Natural killer cell treated with Interleukin-12 subunit alpha and Interleukin-12 subunit beta and Interleukin-15 and Interleukin-18, amount 100 ng/mL, for 72 hours (primary cell): Measurements from ENCODE around the gene NFIA. TPM values are rescaled to one million over a fixed set of nuclear protein-coding genes. Genes with fewer than 3 reads are reported as not detected.

Experiments
- ATAC-seq, 2 donors: fragments of 150-1000 bp; cut with Tn5 transposase in 1 of 2; sonication (Bioruptor Pico), chemical (Tn5 transposase) in 1 of 2; 2 replicates each; pipeline ENCODE4 v1.10.0; 2021
- DNase-seq: peaks from one replicate; pipeline ENCODE4 v3.0.0; 2022; ENCODE audit warnings: low spot score
- H3K27ac Mint-ChIP-seq, 2 donors: 1 replicate in 1 of 2; 2 replicates in 1 of 2; pipeline ENCODE4 v1.8.0; 2022; ENCODE audit warnings: mixed read lengths in 2 of 2, mild to moderate bottlenecking in 1 of 2, moderate library complexity in 1 of 2
- H3K27me3 Mint-ChIP-seq, 2 donors: 1 replicate in 1 of 2; 2 replicates in 1 of 2; pipeline ENCODE4 v1.8.0; 2022; ENCODE audit warnings: mixed read lengths in 2 of 2
- H3K36me3 Mint-ChIP-seq: one replicate; pipeline ENCODE4 v1.8.0; 2022; ENCODE audit warnings: mixed read lengths
- H3K4me1 Mint-ChIP-seq, 2 donors: 1 replicate in 1 of 2; 2 replicates in 1 of 2; pipeline ENCODE4 v1.8.0; 2022; ENCODE audit warnings: low read depth in 2 of 2, mixed read lengths in 2 of 2, mild to moderate bottlenecking in 1 of 2
- H3K4me3 Mint-ChIP-seq: one replicate; pipeline ENCODE4 v1.8.0; 2022; ENCODE audit warnings: mixed read lengths
- H3K9me3 Mint-ChIP-seq: 2 replicates; pipeline ENCODE4 v1.8.0; 2022; ENCODE audit warnings: mixed read lengths
- total RNA-seq, 2 donors: library from RNA; stranded (reverse); gene quantifications; one replicate each; pipeline ENCODE4 v1.2.3, GENCODE V29; 2022

The NFIA gene
- total RNA-seq, 2 donors from 2014 or later, result 0.14 to 7.3 TPM

DNA sequence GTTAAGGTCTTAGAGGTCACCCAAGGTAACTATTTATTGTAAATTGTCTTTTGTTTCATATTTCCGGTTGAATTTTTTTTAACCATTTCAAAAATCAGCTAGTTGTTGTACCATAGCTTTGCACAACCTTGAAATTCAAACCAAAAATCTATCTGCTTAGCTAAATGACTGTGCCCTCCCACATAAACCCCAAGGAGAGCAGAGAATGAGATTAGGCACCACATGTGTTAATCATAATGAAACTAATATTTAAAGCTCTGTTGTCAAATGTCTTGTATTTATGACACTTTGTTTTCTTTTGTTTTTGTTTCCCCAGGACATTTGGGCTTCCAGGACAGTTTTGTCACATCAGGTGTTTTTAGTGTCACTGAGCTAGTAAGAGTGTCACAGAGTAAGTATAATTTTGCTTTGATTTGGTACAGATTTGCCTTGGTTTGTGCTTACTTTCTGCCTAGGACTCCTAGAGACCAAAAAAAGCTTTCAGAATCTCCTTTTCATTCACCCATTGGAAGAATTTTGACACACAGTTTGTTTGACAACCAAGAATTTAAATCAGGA lies 249.9 kb downstream of the NFIA start:
- ATAC-seq, result peak; percentile 86 to 94
- peak overlapping the region; percentile 56 to 76 for H3K27ac Mint-ChIP-seq

DNA sequence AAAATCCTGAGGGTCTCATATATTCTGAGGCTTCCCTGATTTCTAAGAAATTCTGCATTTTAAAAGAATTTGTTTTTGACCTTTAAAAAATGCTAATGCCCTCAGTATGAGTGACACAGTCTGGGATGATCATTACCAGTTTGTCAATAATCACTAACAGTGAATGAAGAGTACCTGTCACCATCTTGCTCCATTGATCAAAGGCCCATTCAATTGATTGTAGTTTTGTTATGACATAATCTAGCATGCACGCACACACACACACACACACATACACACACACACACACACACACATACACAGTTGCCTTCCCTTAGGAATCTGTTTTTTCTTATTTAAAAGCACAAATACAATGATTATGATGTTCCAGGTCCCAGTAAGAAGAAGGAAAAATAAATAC lies 250.4 kb downstream of the NFIA start:
- Mint-ChIP-seq H3K4me3 (peak overlapping the region; percentile 59), H3K36me3 (no peaks in the 10 kb centered on the region), H3K27me3 (peaks cover 9 to 19% of the 10 kb centered on the region in 2 donors), H3K9me3 (no peaks in the 10 kb centered on the region), H3K4me1 (peaks cover 11 to 20% of the 10 kb centered on the region in 2 donors), H3K27ac (peak overlapping the region; percentile 56 to 76)
- DNase-seq (no peak), ATAC-seq (no peak)

More for the DNA sequence above, 249.9 kb downstream of the NFIA start:
- Mint-ChIP-seq H3K27me3 (peaks cover 9 to 18% of the 10 kb centered on the region in 2 donors), H3K4me1 (peaks cover 7 to 15% of the 10 kb centered on the region in 2 donors), H3K4me3 (peak overlapping the region; percentile 59), H3K9me3 (no peaks in the 10 kb centered on the region), H3K36me3 (no peaks in the 10 kb centered on the region)
- DNase-seq, result no peak

DNA sequence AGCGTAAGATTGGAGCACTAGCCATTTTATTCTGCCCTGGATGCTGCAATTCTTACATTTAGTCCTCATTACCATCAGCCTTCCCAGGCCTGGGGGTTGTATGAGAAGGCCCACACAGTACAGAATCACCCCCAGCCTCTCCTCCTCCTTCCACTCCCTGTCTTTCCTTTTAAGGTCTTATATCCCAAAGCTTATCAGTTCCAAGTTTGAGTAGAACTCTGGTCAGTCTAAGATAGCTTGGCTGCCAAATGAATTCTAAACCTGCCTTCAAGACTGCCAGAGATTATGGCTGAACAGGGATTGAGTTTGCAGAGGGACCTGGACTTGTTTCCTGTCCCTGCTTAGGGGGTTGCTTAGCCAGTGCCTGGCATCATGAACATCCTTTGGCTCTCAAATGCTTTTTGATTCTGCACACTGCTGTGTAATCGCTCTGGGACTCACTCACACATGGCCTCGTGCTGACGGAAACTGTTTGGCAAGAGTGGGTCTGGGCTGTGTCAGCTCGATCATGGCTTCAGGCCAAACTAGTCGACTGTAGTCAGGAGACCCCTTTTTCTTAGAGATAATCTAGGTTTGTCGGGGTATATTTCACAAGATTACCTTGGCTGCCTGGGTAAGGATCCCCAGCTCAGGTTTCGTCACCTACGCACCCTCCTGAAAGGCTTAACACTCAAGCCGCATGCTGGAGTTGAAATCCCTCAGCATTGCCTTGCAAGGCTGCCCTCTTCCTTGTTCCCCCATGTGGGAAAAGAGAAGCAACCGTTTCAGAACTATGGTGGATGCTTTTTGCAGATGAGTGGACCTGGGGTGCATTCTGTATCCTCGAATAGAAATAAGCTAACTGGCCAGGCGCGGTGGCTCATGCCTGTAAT lies 252.6 kb downstream of the NFIA start:
- Mint-ChIP-seq H3K4me3 (no peak overlapping the region), H3K36me3 (no peaks in the 10 kb centered on the region), H3K27me3 (peaks cover 9 to 15% of the 10 kb centered on the region in 2 donors), H3K4me1 (peaks cover 23 to 28% of the 10 kb centered on the region in 2 donors), H3K9me3 (no peaks in the 10 kb centered on the region), H3K27ac (no peak overlapping the region)
- no peak for ATAC-seq
- DNase-seq, result no peak

DNA sequence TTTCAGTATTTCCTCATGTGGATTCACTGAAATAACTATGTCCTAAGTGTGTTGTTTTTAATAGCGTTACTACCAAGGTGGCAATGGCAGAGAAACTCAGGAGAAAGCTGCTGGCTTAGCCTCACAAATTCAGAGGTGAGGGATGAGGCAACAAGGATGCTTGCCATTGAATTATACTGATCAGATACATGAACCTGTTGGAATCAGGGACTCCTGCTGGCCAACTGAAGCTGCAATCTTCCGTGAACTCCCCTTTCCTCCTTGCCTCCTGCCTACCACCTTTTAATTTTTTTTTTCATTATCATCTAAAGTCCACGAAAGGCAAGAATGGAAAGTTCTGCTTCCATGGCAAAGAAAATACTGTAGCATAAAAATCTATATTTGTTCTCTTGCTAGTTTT lies 254.7 kb downstream of the NFIA start:
- Mint-ChIP-seq H3K27ac (peak overlapping the region in 1 of 2 donors; percentile 46), H3K9me3 (no peaks in the 10 kb centered on the region)
- no peak for ATAC-seq

DNA sequence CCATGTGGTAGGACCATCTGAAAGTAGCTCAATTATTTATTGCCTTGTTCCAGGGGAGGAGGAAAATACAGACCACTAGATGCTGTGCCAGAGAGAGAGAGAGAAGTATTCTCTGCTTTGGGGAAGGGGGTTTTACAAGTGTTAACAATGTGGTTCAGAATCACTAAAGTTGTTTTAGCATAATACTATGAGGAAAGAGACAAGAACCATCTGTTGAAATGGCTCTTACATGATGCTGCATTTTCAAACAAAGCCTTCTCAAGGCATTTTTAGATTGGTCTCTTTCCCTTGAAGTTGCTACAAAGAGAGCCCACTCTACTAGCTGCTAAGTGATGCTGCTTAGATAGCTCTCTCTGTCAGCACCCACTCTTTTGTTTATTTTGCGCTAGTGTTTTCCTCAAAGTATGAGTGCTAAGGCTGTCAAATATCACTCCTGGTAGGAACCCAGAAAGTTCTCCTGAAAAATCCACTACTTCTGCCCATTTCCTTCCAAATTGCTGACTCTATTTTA lies 255.1 kb downstream of the NFIA start:
- H3K27ac Mint-ChIP-seq, result peak overlapping the region; percentile 32 to 46
- ATAC-seq, result no peak
- peak overlapping the region; percentile 1 for H3K4me3 Mint-ChIP-seq
- H3K4me1 Mint-ChIP-seq, result peaks cover 18 to 20% of the 10 kb centered on the region in 2 donors
- H3K9me3 Mint-ChIP-seq, result no peaks in the 10 kb centered on the region
- no peak for DNase-seq
- peaks cover 9 to 10% of the 10 kb centered on the region in 2 donors for H3K27me3 Mint-ChIP-seq
- H3K36me3 Mint-ChIP-seq, result no peaks in the 10 kb centered on the region

More for the DNA sequence above, 254.7 kb downstream of the NFIA start:
- no peak overlapping the region for H3K4me3 Mint-ChIP-seq
- peaks cover 23 to 24% of the 10 kb centered on the region in 2 donors for H3K4me1 Mint-ChIP-seq
- peaks cover 7 to 9% of the 10 kb centered on the region in 2 donors for H3K27me3 Mint-ChIP-seq
- H3K36me3 Mint-ChIP-seq, result no peaks in the 10 kb centered on the region
- DNase-seq, result no peak

DNA sequence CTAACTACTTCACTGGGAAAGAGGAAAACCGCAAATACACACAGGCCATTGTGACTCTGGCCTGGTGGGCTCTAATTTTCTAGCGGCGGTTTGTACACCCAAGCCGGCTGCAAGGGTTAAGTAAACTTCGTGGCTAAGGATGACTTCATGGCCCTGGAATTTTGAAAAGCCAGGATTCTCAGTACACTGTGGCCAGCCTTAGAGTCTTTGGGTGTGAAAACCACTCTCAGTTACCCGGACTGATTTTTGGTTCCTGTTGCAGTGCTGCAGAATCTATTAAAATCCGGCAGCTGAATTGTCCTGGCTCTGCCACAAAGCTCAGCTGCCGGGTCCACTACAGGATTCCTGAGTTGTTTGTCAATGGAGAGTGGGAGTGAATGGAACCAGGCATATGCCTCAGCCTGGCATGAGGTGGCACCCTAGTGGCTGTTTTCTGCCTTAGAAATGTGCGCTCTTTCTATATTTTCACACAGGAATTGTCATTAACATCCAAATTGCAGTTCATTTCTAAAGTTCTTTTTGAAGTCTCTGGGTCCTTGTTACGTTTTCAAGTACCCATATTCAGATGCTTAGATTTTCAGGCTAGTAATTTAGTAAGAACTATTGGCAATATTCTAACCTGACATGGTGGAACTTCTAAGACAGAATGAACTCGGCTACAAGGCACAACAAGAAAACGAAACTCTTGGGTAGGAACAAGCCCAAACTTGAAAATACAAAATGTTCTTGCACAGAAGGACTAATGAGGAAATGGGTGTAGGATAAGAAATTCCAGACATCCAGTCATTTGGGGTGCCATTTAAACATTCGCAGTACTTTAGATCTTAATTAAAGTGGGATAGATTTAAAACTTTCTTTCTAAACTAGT lies 255.9 kb downstream of the NFIA start:
- Mint-ChIP-seq H3K27ac (peak overlapping the region; percentile 32 to 46), H3K27me3 (peaks cover 9 to 10% of the 10 kb centered on the region in 2 donors), H3K4me3 (peak overlapping the region; percentile 73), H3K36me3 (no peaks in the 10 kb centered on the region), H3K9me3 (no peaks in the 10 kb centered on the region), H3K4me1 (peaks cover 15 to 18% of the 10 kb centered on the region in 2 donors)
- DNase-seq, result no peak
- ATAC-seq, result peak in 1 of 2 donors; percentile 52

DNA sequence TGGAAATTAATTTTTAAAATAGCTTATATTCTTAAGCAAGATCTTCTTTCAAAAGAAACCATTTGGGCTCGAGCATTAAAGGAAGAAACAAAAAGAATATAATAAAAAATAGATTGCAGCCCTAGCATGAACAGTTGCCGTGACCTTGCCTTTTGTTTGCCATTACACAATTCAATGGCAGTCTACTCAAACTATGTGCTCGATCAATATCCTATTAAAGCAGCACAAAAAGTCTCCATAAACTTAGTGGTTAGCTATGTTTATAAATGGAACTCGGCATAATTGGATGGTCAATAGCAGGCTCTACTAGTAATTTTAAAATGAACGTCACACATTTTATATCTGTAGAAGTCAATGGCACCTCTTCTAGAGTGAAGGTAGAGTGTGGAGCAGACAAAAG lies 256.5 kb downstream of the NFIA start:
- Mint-ChIP-seq H3K4me3 (peak overlapping the region; percentile 73), H3K36me3 (no peaks in the 10 kb centered on the region)
- no peak for ATAC-seq

DNA sequence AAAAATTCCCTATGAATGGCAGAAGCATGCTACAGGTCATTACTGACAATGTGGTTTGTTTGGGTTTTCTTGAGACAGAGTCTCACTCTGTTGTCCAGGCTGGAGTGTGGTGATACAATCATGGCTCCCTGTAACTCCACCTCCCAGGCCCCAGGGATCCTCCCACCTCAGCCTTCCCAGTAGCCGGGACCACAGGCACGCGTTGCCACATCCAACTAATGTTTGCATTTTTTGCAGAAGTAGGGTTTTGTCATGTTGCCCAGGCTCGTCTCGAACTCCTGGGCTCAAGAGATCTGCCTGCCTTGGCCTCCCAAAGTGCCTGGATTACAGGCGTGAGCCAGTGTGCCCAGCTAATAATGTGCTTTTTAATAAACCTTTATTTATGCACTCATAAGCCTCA lies 259.1 kb downstream of the NFIA start:
- no peak for ATAC-seq
- Mint-ChIP-seq H3K9me3 (no peaks in the 10 kb centered on the region), H3K4me3 (no peak overlapping the region), H3K27me3 (peaks cover 12 to 16% of the 10 kb centered on the region in 2 donors), H3K36me3 (no peaks in the 10 kb centered on the region), H3K4me1 (peaks cover 15 to 18% of the 10 kb centered on the region in 2 donors), H3K27ac (no peak overlapping the region)
- DNase-seq, result no peak

More for the DNA sequence above, 256.5 kb downstream of the NFIA start:
- peaks cover 9 to 13% of the 10 kb centered on the region in 2 donors for H3K27me3 Mint-ChIP-seq
- H3K9me3 Mint-ChIP-seq, result no peaks in the 10 kb centered on the region
- DNase-seq, result no peak
- peaks cover 15 to 18% of the 10 kb centered on the region in 2 donors for H3K4me1 Mint-ChIP-seq
- no peak overlapping the region for H3K27ac Mint-ChIP-seq

DNA sequence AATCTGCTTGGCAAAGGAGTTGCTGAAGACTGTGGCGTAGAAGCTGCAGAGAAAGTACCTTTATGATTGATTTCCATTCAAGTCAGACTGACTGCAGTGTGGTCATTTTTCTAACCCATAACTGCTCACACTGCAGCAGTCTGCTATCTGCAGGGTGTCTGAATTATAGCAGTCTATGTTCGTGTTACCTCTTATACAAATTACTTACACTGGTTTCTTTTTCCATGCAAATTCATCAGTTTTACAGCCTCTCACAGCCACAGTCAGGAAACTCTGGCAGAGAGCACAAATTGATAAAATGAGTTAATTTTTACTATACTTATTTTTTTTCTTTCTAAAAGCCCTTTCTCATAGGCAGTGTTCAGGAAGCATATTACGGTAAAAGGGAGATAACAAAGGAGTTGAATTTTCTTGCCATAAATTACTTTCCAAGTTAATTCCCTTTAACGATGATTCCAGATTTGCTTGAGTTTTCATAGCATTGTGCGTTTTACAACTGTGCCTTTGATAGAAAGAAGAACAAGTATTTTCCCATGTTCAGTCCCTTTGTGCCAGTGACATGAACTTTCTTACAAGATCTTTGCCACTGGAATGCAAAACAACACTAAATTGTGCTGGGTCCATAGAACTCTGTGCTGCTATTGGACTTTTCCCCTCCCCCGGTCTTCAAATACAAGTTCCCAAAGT lies 261.5 kb downstream of the NFIA start:
- Mint-ChIP-seq H3K9me3 (no peaks in the 10 kb centered on the region), H3K27ac (no peak overlapping the region), H3K4me1 (peaks cover 0 to 6% of the 10 kb centered on the region in 2 donors), H3K27me3 (peaks cover 7 to 16% of the 10 kb centered on the region in 2 donors), H3K36me3 (peaks cover 4% of the 10 kb centered on the region), H3K4me3 (no peak overlapping the region)
- no peak for ATAC-seq
- no peak for DNase-seq

DNA sequence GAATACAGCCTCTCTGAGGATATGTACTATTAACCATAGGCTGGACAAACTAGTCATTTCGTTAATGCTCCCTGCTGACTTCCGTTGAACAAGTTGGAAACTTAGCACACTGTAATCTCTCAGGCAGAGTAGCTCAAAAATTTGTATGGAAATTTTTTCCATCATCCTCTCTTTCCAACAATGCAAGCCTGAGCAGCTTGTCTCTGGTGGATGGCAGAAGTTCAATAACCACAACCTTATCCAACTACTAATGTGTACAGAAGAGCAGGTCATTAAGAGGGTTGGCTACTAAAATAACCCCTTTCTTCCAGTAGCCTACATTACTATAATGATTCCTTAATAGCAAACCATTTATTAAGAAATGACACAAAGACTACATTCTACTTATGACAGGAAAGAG lies 262.3 kb downstream of the NFIA start:
- H3K9me3 Mint-ChIP-seq, result no peaks in the 10 kb centered on the region
- ATAC-seq (no peak), DNase-seq (no peak)
- H3K27ac Mint-ChIP-seq, result no peak overlapping the region
- H3K4me1 Mint-ChIP-seq, result peaks cover 0 to 3% of the 10 kb centered on the region in 2 donors
- H3K36me3 Mint-ChIP-seq, result peaks cover 4% of the 10 kb centered on the region
- no peak overlapping the region for H3K4me3 Mint-ChIP-seq
- H3K27me3 Mint-ChIP-seq, result peaks cover 7 to 16% of the 10 kb centered on the region in 2 donors

DNA sequence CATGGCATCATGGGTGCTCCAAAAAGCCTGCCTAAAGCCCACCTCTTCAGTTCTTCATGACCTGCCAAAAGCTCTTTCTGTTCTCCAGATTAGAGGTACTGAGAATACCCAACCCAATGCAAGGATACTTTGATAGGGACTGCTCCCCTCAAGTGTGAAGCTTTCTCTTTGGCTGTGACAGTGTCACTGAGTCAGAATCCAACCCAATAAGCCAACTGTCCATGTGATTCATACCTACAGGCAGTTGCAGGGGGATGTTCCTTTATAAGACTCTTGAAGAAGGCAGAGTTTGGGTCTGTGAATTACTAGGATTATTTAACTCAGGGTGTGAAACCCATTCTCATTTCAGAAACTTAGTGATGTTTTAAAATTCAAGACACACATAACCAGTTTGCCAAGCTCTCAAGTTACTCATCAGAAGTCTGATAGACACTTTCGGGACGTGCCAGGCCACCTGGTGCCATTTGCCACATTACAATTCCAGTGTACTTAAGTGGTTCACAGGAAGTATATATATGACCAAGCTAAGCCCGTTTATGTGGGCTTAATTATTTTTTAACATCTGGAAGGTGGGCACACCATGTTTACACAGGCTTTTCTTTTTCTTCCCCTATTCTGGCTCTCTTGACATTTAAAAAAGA lies 265.8 kb downstream of the NFIA start:
- no peak for DNase-seq
- peaks cover 4% of the 10 kb centered on the region for H3K36me3 Mint-ChIP-seq
- no peak overlapping the region for H3K27ac Mint-ChIP-seq
- no peak overlapping the region for H3K4me3 Mint-ChIP-seq
- no peaks in the 10 kb centered on the region for H3K9me3 Mint-ChIP-seq
- peak in 1 of 2 donors; percentile 82 for ATAC-seq
- H3K27me3 Mint-ChIP-seq, result peaks cover 7 to 15% of the 10 kb centered on the region in 2 donors
- peaks cover 5 to 6% of the 10 kb centered on the region in 2 donors for H3K4me1 Mint-ChIP-seq

DNA sequence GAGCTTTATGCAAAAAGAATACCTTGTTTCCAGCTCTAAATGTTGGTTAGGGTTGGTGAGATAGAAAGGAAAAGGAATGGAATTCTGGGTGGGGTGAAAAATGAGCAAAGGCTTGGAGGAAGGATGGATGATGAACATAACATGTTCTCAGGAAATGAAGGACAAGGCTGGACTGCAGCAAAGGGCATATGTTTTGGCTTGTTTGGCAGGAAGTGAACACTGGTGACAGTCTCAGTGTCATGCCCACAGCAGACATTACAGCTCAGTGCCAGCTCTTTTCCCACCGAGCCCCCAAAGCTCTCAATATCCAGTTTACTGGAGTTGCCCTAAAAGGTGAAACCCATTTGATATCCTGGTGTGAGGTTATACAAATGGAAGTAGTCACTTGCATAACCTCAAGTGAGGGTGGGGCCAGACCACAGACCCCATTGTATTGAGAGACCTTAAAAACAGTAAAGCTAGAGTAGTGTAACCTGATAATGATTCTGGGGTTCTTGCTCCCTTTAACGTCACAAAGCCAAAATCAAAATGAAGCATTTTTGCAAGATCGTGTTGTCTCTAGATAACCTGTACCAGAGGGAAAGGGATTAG lies 270.6 kb downstream of the NFIA start:
- DNase-seq (no peak), ATAC-seq (no peak)
- H3K9me3 Mint-ChIP-seq, result no peaks in the 10 kb centered on the region
- no peaks in the 10 kb centered on the region for H3K36me3 Mint-ChIP-seq
- H3K27ac Mint-ChIP-seq, result no peak overlapping the region
- H3K4me1 Mint-ChIP-seq, result peaks cover 4 to 12% of the 10 kb centered on the region in 2 donors
- H3K4me3 Mint-ChIP-seq, result no peak overlapping the region
- peaks cover 0 to 4% of the 10 kb centered on the region in 2 donors for H3K27me3 Mint-ChIP-seq
